Hindlimb muscle (tissue), 1 donor: ENCODE measurements around the gene BOD1L1. TPM values are rescaled to one million over a fixed set of nuclear protein-coding genes. Genes with fewer than 3 reads are reported as not detected.

Source experiments
- DNase-seq: peaks from one replicate; pipeline ENCODE4 v3.0.0-alpha.2; 2013
- polyA plus RNA-seq: library from polyadenylated mRNA; unstranded; fragments of 120-200 nt; gene quantifications from one replicate; pipeline ENCODE4 v1.2.1, GENCODE V29; 2013; ENCODE audit not compliant: insufficient read length

Gene BOD1L1
- polyA plus RNA-seq, 1 donor = 28.8 TPM

- no peak for DNase-seq
These were observed 89.0 kb downstream of the BOD1L1 start for GRCh38 chr4:13538427-13538973.

GRCh38 chr4:13537832-13538177, 89.7 kb downstream of the BOD1L1 start:
- no peak for DNase-seq

- no peak for DNase-seq
These were observed 90.3 kb downstream of the BOD1L1 start for GRCh38 chr4:13537011-13537831.

GRCh38 chr4:13536607-13537006, 90.9 kb downstream of the BOD1L1 start:
- no peak for DNase-seq

GRCh38 chr4:13535708-13536361, 91.7 kb downstream of the BOD1L1 start:
- DNase-seq = no peak

- no peak for DNase-seq
These were observed 92.4 kb downstream of the BOD1L1 start for GRCh38 chr4:13535118-13535517.

GRCh38 chr4:13534344-13535063, 93.0 kb downstream of the BOD1L1 start:
- DNase-seq = no peak

- DNase-seq = no peak
These were observed 93.7 kb downstream of the BOD1L1 start for GRCh38 chr4:13533670-13534343.

GRCh38 chr4:13531625-13531998, 95.9 kb downstream of the BOD1L1 start:
- no peak for DNase-seq

- no peak for DNase-seq
These were observed 96.5 kb downstream of the BOD1L1 start for GRCh38 chr4:13530823-13531624.

GRCh38 chr4:13529128-13529919, 98.2 kb downstream of the BOD1L1 start:
- DNase-seq = no peak

GRCh38 chr4:13528821-13529127, 98.8 kb downstream of the BOD1L1 start:
- DNase-seq = no peak

- DNase-seq = no peak
These were observed 99.3 kb downstream of the BOD1L1 start for GRCh38 chr4:13527981-13528820.

GRCh38 chr4:13527192-13527980, 100.1 kb downstream of the BOD1L1 start:
- no peak for DNase-seq

- DNase-seq = no peak
These were observed 100.9 kb downstream of the BOD1L1 start for GRCh38 chr4:13526658-13527057.

- no peak for DNase-seq
These were observed 101.8 kb downstream of the BOD1L1 start for GRCh38 chr4:13525606-13526281.

- no peak for DNase-seq
These were observed 102.9 kb downstream of the BOD1L1 start for GRCh38 chr4:13524504-13525243.
